ENCODE measurements around the gene RTN4R.
"Not testable (repeated sequence)": the region's sequence is repeated elsewhere in the genome, so short reads cannot be mapped to it uniquely, and the experiment has no call there.

The RTN4R gene

GRCh38 chr22:20305894-20306645 lies 38.0 kb upstream of the RTN4R start:
- DNase-seq: no peak

- not testable (repeated sequence) for DNase-seq
Observed at GRCh38 chr22:20305230-20305893, 37.2 kb upstream of the RTN4R start.

GRCh38 chr22:20304646-20305045 lies 36.5 kb upstream of the RTN4R start:
- no peak for DNase-seq

- DNase-seq: not testable (repeated sequence)
Observed at GRCh38 chr22:20303229-20303534, 35.1 kb upstream of the RTN4R start.

- DNase-seq: no peak
Observed at GRCh38 chr22:20302438-20303228, 34.5 kb upstream of the RTN4R start.

- DNase-seq: no peak
Observed at GRCh38 chr22:20299746-20300136, 31.6 kb upstream of the RTN4R start.

- peak; percentile 82 for DNase-seq
Observed at GRCh38 chr22:20298803-20299745, 31.0 kb upstream of the RTN4R start.

- DNase-seq: no peak
Observed at GRCh38 chr22:20298110-20298802, 30.1 kb upstream of the RTN4R start.

GRCh38 chr22:20297414-20298109 lies 29.4 kb upstream of the RTN4R start:
- DNase-seq: no peak

- DNase-seq: no peak
Observed at GRCh38 chr22:20296598-20296997, 28.5 kb upstream of the RTN4R start.

GRCh38 chr22:20295262-20296064 lies 27.3 kb upstream of the RTN4R start:
- DNase-seq: no peak

- DNase-seq: no peak
Observed at GRCh38 chr22:20292673-20293232, 24.6 kb upstream of the RTN4R start.

GRCh38 chr22:20292108-20292507 lies 24.0 kb upstream of the RTN4R start:
- no peak for DNase-seq

GRCh38 chr22:20291604-20292063 lies 23.5 kb upstream of the RTN4R start:
- DNase-seq: no peak

GRCh38 chr22:20291249-20291586 lies 23.1 kb upstream of the RTN4R start:
- no peak for DNase-seq

GRCh38 chr22:20290578-20291248 lies 22.6 kb upstream of the RTN4R start:
- DNase-seq: no peak

GRCh38 chr22:20290045-20290392 lies 21.9 kb upstream of the RTN4R start:
- DNase-seq: no peak

- not testable (repeated sequence) for DNase-seq
Observed at GRCh38 chr22:20289182-20290044, 21.3 kb upstream of the RTN4R start.
